ENCODE results near the gene DGKE. TPM values are rescaled to one million over a fixed set of nuclear protein-coding genes. Genes with fewer than 3 reads are reported as not detected.
A peak's percentile ranks its signal among the peaks of the same experiment; 100 is the strongest.

Gene DGKE
- total RNA-seq, 1 experiment from 2014 or later = 8.7 TPM

- no peak for DNase-seq (ENCODE audit: low read depth)
- in situ Hi-C loops (cut with HindIII; ENCODE audit: low pct_unique_long_range_greater_than_20kb, low sequenced_read_pairs) = no loop called here
Measured at GRCh38 chr17:56810343-56810742, 23.6 kb upstream of the DGKE start.

GRCh38 chr17:56810891-56811775 lies 22.8 kb upstream of the DGKE start:
- DNase-seq (ENCODE audit: low read depth) = no peak
- in situ Hi-C loops (cut with HindIII; ENCODE audit: low pct_unique_long_range_greater_than_20kb, low sequenced_read_pairs) = no loop called here

GRCh38 chr17:56812901-56813388 lies 21.0 kb upstream of the DGKE start:
- in situ Hi-C loops (cut with HindIII; ENCODE audit: low pct_unique_long_range_greater_than_20kb, low sequenced_read_pairs) = no loop called here
- DNase-seq (ENCODE audit: low read depth) = no peak

- in situ Hi-C loops (cut with HindIII; ENCODE audit: low pct_unique_long_range_greater_than_20kb, low sequenced_read_pairs) = no loop called here
- no peak for DNase-seq (ENCODE audit: low read depth)
Measured at GRCh38 chr17:56815711-56816110, 18.2 kb upstream of the DGKE start.

- in situ Hi-C loops (cut with HindIII; ENCODE audit: low pct_unique_long_range_greater_than_20kb, low sequenced_read_pairs) = no loop called here
- no peak for DNase-seq (ENCODE audit: low read depth)
Measured at GRCh38 chr17:56817066-56817465, 16.9 kb upstream of the DGKE start.

GRCh38 chr17:56819030-56819429 lies 14.9 kb upstream of the DGKE start:
- in situ Hi-C loops (cut with HindIII; ENCODE audit: low pct_unique_long_range_greater_than_20kb, low sequenced_read_pairs) = no loop called here
- no peak for DNase-seq (ENCODE audit: low read depth)

GRCh38 chr17:56819431-56820145 lies 14.4 kb upstream of the DGKE start:
- in situ Hi-C loops (cut with HindIII; ENCODE audit: low pct_unique_long_range_greater_than_20kb, low sequenced_read_pairs) = no loop called here
- peak; percentile 75 for DNase-seq (ENCODE audit: low read depth)

- DNase-seq (ENCODE audit: low read depth) = no peak
- in situ Hi-C loops (cut with HindIII; ENCODE audit: low pct_unique_long_range_greater_than_20kb, low sequenced_read_pairs) = no loop called here
Measured at GRCh38 chr17:56820207-56820606, 13.7 kb upstream of the DGKE start.

GRCh38 chr17:56821847-56822534 lies 12.0 kb upstream of the DGKE start:
- in situ Hi-C loops (cut with HindIII; ENCODE audit: low pct_unique_long_range_greater_than_20kb, low sequenced_read_pairs) = no loop called here

GRCh38 chr17:56822725-56823124 lies 11.2 kb upstream of the DGKE start:
- in situ Hi-C loops (cut with HindIII; ENCODE audit: low pct_unique_long_range_greater_than_20kb, low sequenced_read_pairs) = no loop called here

More at GRCh38 chr17:56821847-56822534, 12.0 kb upstream of the DGKE start:
- DNase-seq (ENCODE audit: low read depth) = no peak

GRCh38 chr17:56823848-56824247 lies 10.1 kb upstream of the DGKE start:
- in situ Hi-C loops (cut with HindIII; ENCODE audit: low pct_unique_long_range_greater_than_20kb, low sequenced_read_pairs) = no loop called here
- no peak for DNase-seq (ENCODE audit: low read depth)

More at GRCh38 chr17:56822725-56823124, 11.2 kb upstream of the DGKE start:
- DNase-seq (ENCODE audit: low read depth) = no peak

- no peak for DNase-seq (ENCODE audit: low read depth)
- in situ Hi-C loops (cut with HindIII; ENCODE audit: low pct_unique_long_range_greater_than_20kb, low sequenced_read_pairs) = no loop called here
Measured at GRCh38 chr17:56824503-56824902, 9.4 kb upstream of the DGKE start.

GRCh38 chr17:56826611-56827414 lies 7.1 kb upstream of the DGKE start:
- in situ Hi-C loops (cut with HindIII; ENCODE audit: low pct_unique_long_range_greater_than_20kb, low sequenced_read_pairs) = no loop called here
- no peak for DNase-seq (ENCODE audit: low read depth)

GRCh38 chr17:56830726-56831368 lies 3.1 kb upstream of the DGKE start:
- peak; percentile 58 for DNase-seq (ENCODE audit: low read depth)
- in situ Hi-C loops (cut with HindIII; ENCODE audit: low pct_unique_long_range_greater_than_20kb, low sequenced_read_pairs) = no loop called here

GRCh38 chr17:56831369-56832095 lies 2.4 kb upstream of the DGKE start:
- peak; percentile 52 for DNase-seq (ENCODE audit: low read depth)
- in situ Hi-C loops (cut with HindIII; ENCODE audit: low pct_unique_long_range_greater_than_20kb, low sequenced_read_pairs) = no loop called here

GRCh38 chr17:56832446-56832845 lies 1.5 kb upstream of the DGKE start:
- in situ Hi-C loops (cut with HindIII; ENCODE audit: low pct_unique_long_range_greater_than_20kb, low sequenced_read_pairs) = no loop called here

More at GRCh38 chr17:56832446-56832845, 1.5 kb upstream of the DGKE start:
- DNase-seq (ENCODE audit: low read depth) = no peak
